ENCODE measurements around the gene TSPEAR. TPM values are rescaled to one million over a fixed set of nuclear protein-coding genes. Genes with fewer than 3 reads are reported as not detected.

Gene TSPEAR
- total and polyA plus RNA-seq, 2 donors (not counting 1 experiment from before 2014, with no cell fraction given) = not detected

DNA sequence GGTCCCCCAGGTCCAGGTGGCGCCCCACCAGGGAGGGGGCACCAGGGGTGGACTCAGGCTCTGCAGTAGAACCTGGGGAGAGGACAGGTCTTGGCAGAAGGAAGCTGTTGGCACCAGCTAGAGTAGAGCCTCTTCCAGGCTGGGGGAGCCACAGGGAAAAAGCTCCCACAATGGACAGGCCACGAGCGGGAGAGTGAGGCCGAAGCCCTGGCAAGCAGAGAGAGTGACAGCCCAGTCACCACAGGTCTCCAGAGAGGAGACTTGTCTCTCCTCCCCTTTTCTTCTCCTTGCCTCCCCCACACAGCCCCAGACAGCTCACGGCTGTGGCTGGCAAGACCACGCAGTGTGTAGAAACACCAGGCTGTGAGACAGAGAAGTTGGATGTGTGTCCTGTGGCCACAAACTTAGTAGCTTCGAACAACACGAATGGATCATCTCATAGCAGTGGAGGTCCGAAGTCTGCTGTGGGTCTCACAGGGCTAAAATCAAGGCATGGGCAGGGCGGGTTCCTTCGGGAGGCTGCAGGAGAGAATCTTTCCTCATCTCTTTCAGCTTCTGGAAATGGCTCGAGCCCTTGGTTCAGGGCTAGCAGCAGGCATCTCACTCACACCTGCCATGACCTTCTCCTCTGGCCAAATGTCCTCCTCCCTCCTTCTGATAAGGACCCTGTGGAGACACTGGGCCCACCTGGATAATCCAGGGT is 60.2 kb downstream of the TSPEAR start:
- Histone ChIP-seq H2AFZ (ENCODE audit: insufficient read depth, low read depth, low read length, poor library complexity, severe bottlenecking) (no peak overlapping the region), H3K4me3 (ENCODE audit: control extremely low read depth in 1 of 5, extremely low read depth in 1 of 5, insufficient read depth in 1 of 5, low read depth in 2 of 5, low read length in 4 of 5) (no peak overlapping the region), H3K9ac (ENCODE audit: low read length) (no peak overlapping the region), H3K79me2 (ENCODE audit: control insufficient read depth, insufficient read depth, low read length) (no peaks in the 10 kb centered on the region), H3K36me3 (replicated peaks in 1 of 2; ENCODE audit: control extremely low read depth in 1 of 2, control insufficient read depth in 1 of 2, extremely low read depth in 1 of 2, insufficient read depth in 2 of 2, low read length in 1 of 2) (no peaks in the 10 kb centered on the region), H3K27me3 (replicated peaks in 1 of 4; ENCODE audit: control extremely low read depth in 1 of 4, control insufficient read depth in 3 of 4, insufficient read depth in 4 of 4, low read length in 3 of 4) (peaks cover 0 to 2% (median 0%) of the 10 kb centered on the region in 4 experiments), H3K27ac (ENCODE audit: low read length in 2 of 2) (no peak overlapping the region), H3K4me2 (replicated peaks; ENCODE audit: low read depth, low read length, poor library complexity, severe bottlenecking) (no peak overlapping the region), H3K4me1 (ENCODE audit: control insufficient read depth in 2 of 2, insufficient read depth in 2 of 2, low read length in 2 of 2) (no peaks in the 10 kb centered on the region), H4K20me1 (ENCODE audit: control insufficient read depth, insufficient read depth, low read length, poor library complexity, severe bottlenecking) (no peaks in the 10 kb centered on the region), H3K9me3 (ENCODE audit: control extremely low read depth in 1 of 3, control insufficient read depth in 2 of 3, insufficient read depth in 1 of 3, low read length in 2 of 3) (peaks cover 2 to 20% (median 3%) of the 10 kb centered on the region in 3 donors)
- ChIA-PET POLR2A (no interaction called here), CTCF (no interaction called here)
- no peak for ATAC-seq (ENCODE audit: low read depth)
- H3K27me3 Mint-ChIP-seq = peaks cover 6% of the 10 kb centered on the region
- 86% methylated on average over 11 of the region's 12 CpGs for WGBS (ENCODE audit: insufficient coverage)
- peaks cover 3% of the 10 kb centered on the region for H3K9me3 Mint-ChIP-seq (ENCODE audit: insufficient read depth)
- H3K4me1 Mint-ChIP-seq = no peaks in the 10 kb centered on the region
- no peak overlapping the region for H3K4me3 Mint-ChIP-seq
- H3K27ac Mint-ChIP-seq = no peak overlapping the region
- TF ChIP-seq EZH2 (IDR thresholded peaks at IDR 0.05; ENCODE audit: borderline replicate concordance, insufficient read depth, low read depth, low read length, poor library complexity, severe bottlenecking) = no peak
- TF ChIP-seq CTCF (IDR thresholded peaks at IDR 0.05) = no peak
- DNase-seq = no peak
- intact Hi-C loops (cut with micrococcal nuclease) = no loop called here

DNA sequence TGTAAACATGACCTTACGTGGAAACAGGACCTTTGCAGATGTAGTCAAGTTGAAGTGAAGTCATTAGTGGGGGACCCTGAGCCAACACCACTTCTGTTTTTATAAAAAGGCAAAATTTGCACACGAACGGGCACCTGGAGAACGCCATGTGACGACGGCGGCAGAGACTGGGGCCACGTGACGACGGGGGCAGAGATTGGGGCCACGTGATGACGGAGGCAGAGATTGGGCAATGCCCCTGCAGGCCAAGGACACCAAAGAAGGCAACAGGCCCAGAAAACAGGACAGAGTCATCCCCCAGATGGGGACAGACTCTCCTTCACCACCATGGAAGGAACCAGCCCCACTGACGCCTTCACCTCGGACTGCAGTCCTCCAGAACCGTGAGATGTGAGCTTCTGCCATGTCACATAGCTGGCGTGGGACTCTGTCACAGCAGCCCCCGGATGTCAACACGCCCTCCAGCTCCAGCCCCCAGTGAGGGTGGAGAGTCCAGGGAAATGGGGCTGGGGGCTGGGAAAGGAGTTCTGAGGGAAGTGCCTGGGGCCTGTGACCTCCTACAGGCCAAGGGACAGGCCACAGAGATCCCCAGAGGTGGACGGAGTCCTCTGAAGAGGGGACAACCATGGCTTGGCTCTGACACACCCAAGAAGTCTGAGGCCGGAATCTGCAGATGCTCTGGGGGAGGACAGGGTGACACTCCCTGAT is 61.0 kb downstream of the TSPEAR start:
- intact Hi-C loops (cut with micrococcal nuclease) = no loop called here
- H3K9me3 Mint-ChIP-seq (ENCODE audit: insufficient read depth) = no peaks in the 10 kb centered on the region
- no peaks in the 10 kb centered on the region for H3K4me1 ChIP-seq (ENCODE audit: control insufficient read depth in 2 of 2, insufficient read depth in 2 of 2, low read length in 2 of 2)
- no peak for ATAC-seq (ENCODE audit: low read depth)
- no peak for DNase-seq
- no peak overlapping the region for H3K4me3 ChIP-seq (ENCODE audit: control extremely low read depth in 1 of 5, extremely low read depth in 1 of 5, insufficient read depth in 1 of 5, low read depth in 2 of 5, low read length in 4 of 5)
- no peak overlapping the region for H3K27ac Mint-ChIP-seq
- H3K79me2 ChIP-seq (ENCODE audit: control insufficient read depth, insufficient read depth, low read length) = no peaks in the 10 kb centered on the region
- CTCF ChIA-PET = no interaction called here
- H2AFZ ChIP-seq (ENCODE audit: insufficient read depth, low read depth, low read length, poor library complexity, severe bottlenecking) = no peak overlapping the region
- H3K27me3 ChIP-seq (replicated peaks in 1 of 4; ENCODE audit: control extremely low read depth in 1 of 4, control insufficient read depth in 3 of 4, insufficient read depth in 4 of 4, low read length in 3 of 4) = peaks cover 0 to 2% (median 0%) of the 10 kb centered on the region in 4 experiments
- no peak overlapping the region for H3K4me3 Mint-ChIP-seq
- H4K20me1 ChIP-seq (ENCODE audit: control insufficient read depth, insufficient read depth, low read length, poor library complexity, severe bottlenecking) = no peaks in the 10 kb centered on the region
- 91% methylated on average over 19 of the region's 20 CpGs for WGBS (ENCODE audit: insufficient coverage)
- POLR2A ChIA-PET = no interaction called here
- H3K4me2 ChIP-seq (replicated peaks; ENCODE audit: low read depth, low read length, poor library complexity, severe bottlenecking) = no peak overlapping the region
- TF ChIP-seq EZH2 (IDR thresholded peaks at IDR 0.05; ENCODE audit: borderline replicate concordance, insufficient read depth, low read depth, low read length, poor library complexity, severe bottlenecking) = no peak
- no peak for TF ChIP-seq CTCF (IDR thresholded peaks at IDR 0.05)
- H3K9ac ChIP-seq (ENCODE audit: low read length) = no peak overlapping the region
- H3K4me1 Mint-ChIP-seq = no peaks in the 10 kb centered on the region
- H3K36me3 ChIP-seq (replicated peaks in 1 of 2; ENCODE audit: control extremely low read depth in 1 of 2, control insufficient read depth in 1 of 2, extremely low read depth in 1 of 2, insufficient read depth in 2 of 2, low read length in 1 of 2) = no peaks in the 10 kb centered on the region
- H3K9me3 ChIP-seq (ENCODE audit: control extremely low read depth in 1 of 3, control insufficient read depth in 2 of 3, insufficient read depth in 1 of 3, low read length in 2 of 3) = peaks cover 0 to 15% (median 0%) of the 10 kb centered on the region in 3 donors
- H3K27ac ChIP-seq (ENCODE audit: low read length in 2 of 2) = no peak overlapping the region
- H3K27me3 Mint-ChIP-seq = peaks cover 6% of the 10 kb centered on the region

Measured in B cell (primary cell).